WTC11 (cell line): ENCODE results near the gene DCXR. TPM values are rescaled to one million over a fixed set of nuclear protein-coding genes. Genes with fewer than 3 reads are reported as not detected.

Experiments used
- ATAC-seq: fragments of 200-7000 bp; cut with Tn5 transposase; 2 replicates; pipeline ENCODE4 v1.10.0; 2021; ENCODE audit warnings: mild to moderate bottlenecking, moderate library complexity
- CTCF ChIA-PET: fragments of 300-600 bp; sonication (Branson Sonifier 250); formaldehyde crosslinking; loops from one replicate; lab custom pipeline; 2021; ENCODE audit warnings: antibody characterized with exemption; lab: Charles Lee
- POLR2A ChIA-PET: fragments of 350-600 bp; sonication (Branson Sonifier 250); formaldehyde crosslinking; loops from one replicate; lab custom pipeline; 2021; ENCODE audit warnings: antibody characterized with exemption; lab: Charles Lee
- DNase-seq: peaks from one replicate; pipeline ENCODE4 v3.0.0; 2021; ENCODE audit warnings: low spot score
- H3K27ac Mint-ChIP-seq: 2 replicates; pipeline ENCODE4 v1.8.0; 2021; ENCODE audit warnings: mixed read lengths
- H3K27me3 Mint-ChIP-seq: 2 replicates; pipeline ENCODE4 v1.8.0; 2021; ENCODE audit warnings: low read depth, mild to moderate bottlenecking, moderate library complexity, mixed read lengths
- H3K36me3 Mint-ChIP-seq: 2 replicates; pipeline ENCODE4 v1.8.0; 2021; ENCODE audit warnings: mixed read lengths
- H3K4me1 Mint-ChIP-seq: 2 replicates; pipeline ENCODE4 v1.8.0; 2022; ENCODE audit warnings: mixed read lengths
- H3K4me3 Mint-ChIP-seq: 2 replicates; pipeline ENCODE4 v1.8.0; 2021; ENCODE audit warnings: mild to moderate bottlenecking, moderate library complexity, mixed read lengths
- H3K9me3 Mint-ChIP-seq: 2 replicates; pipeline ENCODE4 v1.8.0; 2021; ENCODE audit warnings: mixed read lengths
- ARID4B ChIP-seq: sonication (generic); formaldehyde crosslinking; IDR thresholded peaks from 2 replicates; pipeline ENCODE4 v1.8.0; 2023; ENCODE audit warnings: missing genetic modification reagents, mild to moderate bottlenecking, borderline replicate concordance
- CREB1 ChIP-seq: sonication (generic); formaldehyde crosslinking; IDR thresholded peaks from 2 replicates; pipeline ENCODE4 v1.8.0; 2023; ENCODE audit warnings: mild to moderate bottlenecking, missing genetic modification reagents
- CREM ChIP-seq: sonication (generic); formaldehyde crosslinking; IDR thresholded peaks from 2 replicates; pipeline ENCODE4 v1.8.1; 2022; ENCODE audit warnings: mild to moderate bottlenecking, missing genetic modification reagents, moderate library complexity
- CTCF ChIP-seq: fragments of 200-600 bp; IDR thresholded peaks from 2 replicates; pipeline ENCODE4 v1.8.0; 2022; ENCODE audit warnings: antibody characterized with exemption
- E2F5 ChIP-seq: sonication (generic); formaldehyde crosslinking; IDR thresholded peaks from 2 replicates; pipeline ENCODE4 v1.8.1; 2022; ENCODE audit warnings: mild to moderate bottlenecking, moderate library complexity, missing genetic modification reagents
- ERG ChIP-seq: fragments of 250-450 bp; sonication (Bioruptor Pico); IDR thresholded peaks from 2 replicates; pipeline ENCODE4 v1.8.0; 2021; ENCODE audit warnings: mild to moderate bottlenecking
- ETV6 ChIP-seq: sonication (generic); formaldehyde crosslinking; IDR thresholded peaks from 2 replicates; pipeline ENCODE4 v1.8.1; 2022; ENCODE audit warnings: mild to moderate bottlenecking, missing genetic modification reagents
- FOXK1 ChIP-seq: sonication (generic); formaldehyde crosslinking; IDR thresholded peaks from 2 replicates; pipeline ENCODE4 v1.8.0; 2022; ENCODE audit warnings: mild to moderate bottlenecking, moderate library complexity, missing genetic modification reagents
- HMGXB4 ChIP-seq: sonication (generic); formaldehyde crosslinking; IDR thresholded peaks from 2 replicates; pipeline ENCODE4 v1.8.1; 2023; ENCODE audit warnings: mild to moderate bottlenecking, moderate library complexity, missing genetic modification reagents
- JAZF1 ChIP-seq: fragments of 250-450 bp; sonication (Bioruptor Pico); IDR thresholded peaks from 2 replicates; pipeline ENCODE4 v1.9.0; 2021; ENCODE audit warnings: moderate library complexity, mild to moderate bottlenecking, inconsistent platforms
- MAX ChIP-seq: sonication (generic); formaldehyde crosslinking; IDR thresholded peaks from 2 replicates; pipeline ENCODE4 v1.8.0; 2022; ENCODE audit warnings: mild to moderate bottlenecking, missing genetic modification reagents
- MXD4 ChIP-seq: fragments of 250-450 bp; sonication (Bioruptor Pico); IDR thresholded peaks from 2 replicates; pipeline ENCODE4 v1.8.0; 2021; ENCODE audit warnings: mild to moderate bottlenecking, moderate library complexity, borderline replicate concordance
- NFE2L1 ChIP-seq: sonication (generic); formaldehyde crosslinking; IDR thresholded peaks from 2 replicates; pipeline ENCODE4 v1.8.1; 2023; ENCODE audit warnings: missing genetic modification reagents
- NFYB ChIP-seq: sonication (generic); formaldehyde crosslinking; conservative IDR thresholded peaks from 2 replicates; pipeline ENCODE4 v1.8.0; 2022; ENCODE audit warnings: low read depth, missing genetic modification reagents
- NR3C1 ChIP-seq: sonication (generic); formaldehyde crosslinking; conservative IDR thresholded peaks from 2 replicates; pipeline ENCODE4 v1.8.1; 2023; ENCODE audit warnings: low read depth, mild to moderate bottlenecking, missing genetic modification reagents
- PRRX2 ChIP-seq: fragments of 250-450 bp; sonication (Bioruptor Pico); IDR thresholded peaks from 2 replicates; pipeline ENCODE4 v1.8.0; 2021; ENCODE audit warnings: mild to moderate bottlenecking
- RELA ChIP-seq: sonication (generic); formaldehyde crosslinking; IDR thresholded peaks from 2 replicates; pipeline ENCODE4 v1.8.1; 2022; ENCODE audit warnings: missing genetic modification reagents, mild to moderate bottlenecking, borderline replicate concordance
- SMAD4 ChIP-seq: sonication (generic); formaldehyde crosslinking; IDR thresholded peaks from 2 replicates; pipeline ENCODE4 v1.8.0; 2022; ENCODE audit warnings: mild to moderate bottlenecking, missing genetic modification reagents
- SOX15 ChIP-seq: fragments of 250-450 bp; sonication (Bioruptor Pico); IDR thresholded peaks from 2 replicates; pipeline ENCODE4 v1.9.0; 2021; ENCODE audit warnings: mild to moderate bottlenecking
- SP1 ChIP-seq: sonication (generic); formaldehyde crosslinking; conservative IDR thresholded peaks from 2 replicates; pipeline ENCODE4 v1.8.1; 2022; ENCODE audit warnings: missing genetic modification reagents
- TCF7 ChIP-seq: sonication (generic); formaldehyde crosslinking; IDR thresholded peaks from 2 replicates; pipeline ENCODE4 v1.8.0; 2022; ENCODE audit warnings: mild to moderate bottlenecking, low read depth, missing genetic modification reagents, moderate library complexity
- TEAD1 ChIP-seq: sonication (generic); formaldehyde crosslinking; IDR thresholded peaks from 2 replicates; pipeline ENCODE4 v1.8.0; 2022; ENCODE audit warnings: mild to moderate bottlenecking, missing genetic modification reagents
- ZBTB21 ChIP-seq: sonication (generic); formaldehyde crosslinking; IDR thresholded peaks from 2 replicates; pipeline ENCODE4 v1.8.1; 2023; ENCODE audit warnings: mild to moderate bottlenecking, missing genetic modification reagents, borderline replicate concordance
- ZNF263 ChIP-seq: sonication (generic); formaldehyde crosslinking; IDR thresholded peaks from 2 replicates; pipeline ENCODE4 v1.8.1; 2022; ENCODE audit warnings: low read depth, mild to moderate bottlenecking, moderate library complexity, missing genetic modification reagents
- ZNF416 ChIP-seq: fragments of 250-450 bp; sonication (Bioruptor Pico); IDR thresholded peaks from 2 replicates; pipeline ENCODE4 v1.9.0; 2021; ENCODE audit warnings: mild to moderate bottlenecking, inconsistent platforms
- ZNF671 ChIP-seq: fragments of 250-450 bp; sonication (Bioruptor Pico); IDR thresholded peaks from 2 replicates; pipeline ENCODE4 v1.8.0; 2021; ENCODE audit warnings: mild to moderate bottlenecking
- ZSCAN18 ChIP-seq: fragments of 250-450 bp; sonication (Bioruptor Pico); IDR thresholded peaks from 2 replicates; pipeline ENCODE4 v2.1.2; 2022; ENCODE audit warnings: mild to moderate bottlenecking, moderate library complexity
- total RNA-seq: library from RNA; stranded (reverse); gene quantifications from 3 replicates; pipeline ENCODE4 v1.2.3, GENCODE V29; 2021

Gene DCXR
- total RNA-seq, 1 experiment from 2014 or later = 130 TPM

GRCh38 chr17:82012261-82012639 is 25.2 kb downstream of the DCXR start:
- no peak for DNase-seq
- H3K9me3 Mint-ChIP-seq = no peaks in the 10 kb centered on the region
- no peak overlapping the region for H3K27ac Mint-ChIP-seq
- H3K27me3 Mint-ChIP-seq = no peaks in the 10 kb centered on the region
- POLR2A ChIA-PET = no interaction called here
- no peak for TF ChIP-seq ZNF263 (CRISPR knock-in tag)
- no peak for TF ChIP-seq ERG (CRISPR knock-in tag)
- TF ChIP-seq SP1 (CRISPR knock-in tag) = no peak
- no peak for TF ChIP-seq CREM
- no peak for TF ChIP-seq RELA
- TF ChIP-seq NFYB = no peak
- no peak for TF ChIP-seq ZBTB21
- TF ChIP-seq TCF7 = no peak
- TF ChIP-seq ZNF671 = no peak
- no peaks in the 10 kb centered on the region for H3K36me3 Mint-ChIP-seq
- CTCF ChIA-PET = interaction anchor here (1.3 to 3.0 kb wide), 2 partner anchors 10 to 16 kb away, joined by 4 to 11 read pairs; partner anchors contain the start of genes CENPX and LRRC45
- ATAC-seq = no peak
- no peaks in the 10 kb centered on the region for H3K4me1 Mint-ChIP-seq
- H3K4me3 Mint-ChIP-seq = no peak overlapping the region

GRCh38 chr17:82011617-82012187 is 25.8 kb downstream of the DCXR start:
- Mint-ChIP-seq H3K4me3 (no peak overlapping the region), H3K27ac (no peak overlapping the region), H3K4me1 (no peaks in the 10 kb centered on the region), H3K9me3 (no peaks in the 10 kb centered on the region), H3K27me3 (no peaks in the 10 kb centered on the region), H3K36me3 (no peaks in the 10 kb centered on the region)
- ATAC-seq (no peak), DNase-seq (no peak)
- ChIA-PET CTCF (interaction anchor here (3.0 kb wide), 1 partner anchor 16 kb away, joined by 11 read pairs; no protein-coding TSS in a partner anchor), POLR2A (no interaction called here)
- TF ChIP-seq HMGXB4 (CRISPR knock-in tag) = no peak
- no peak for TF ChIP-seq JAZF1
- TF ChIP-seq SMAD4 (CRISPR knock-in tag) = no peak
- no peak for TF ChIP-seq ZNF416 (CRISPR knock-in tag)
- no peak for TF ChIP-seq MAX (CRISPR knock-in tag)
- no peak for TF ChIP-seq CTCF
- no peak for TF ChIP-seq CREB1
- no peak for TF ChIP-seq SOX15 (CRISPR knock-in tag)
- TF ChIP-seq PRRX2 (CRISPR knock-in tag) = no peak
- TF ChIP-seq ETV6 (CRISPR knock-in tag) = no peak
- no peak for TF ChIP-seq E2F5 (CRISPR knock-in tag)
- TF ChIP-seq MXD4 = no peak
- TF ChIP-seq FOXK1 (CRISPR knock-in tag) = no peak
- TF ChIP-seq TEAD1 (CRISPR knock-in tag) = no peak
- no peak for TF ChIP-seq NFE2L1 (CRISPR knock-in tag)
- no peak for TF ChIP-seq NR3C1 (CRISPR knock-in tag)
- TF ChIP-seq ZSCAN18 (CRISPR knock-in tag) = no peak
- TF ChIP-seq ARID4B (CRISPR knock-in tag) = no peak
